ENCODE data around the gene THADA.
"Not testable (repeated sequence)": the region's sequence is repeated elsewhere in the genome, so short reads cannot be mapped to it uniquely, and the experiment has no call there.

The THADA gene, protein sequence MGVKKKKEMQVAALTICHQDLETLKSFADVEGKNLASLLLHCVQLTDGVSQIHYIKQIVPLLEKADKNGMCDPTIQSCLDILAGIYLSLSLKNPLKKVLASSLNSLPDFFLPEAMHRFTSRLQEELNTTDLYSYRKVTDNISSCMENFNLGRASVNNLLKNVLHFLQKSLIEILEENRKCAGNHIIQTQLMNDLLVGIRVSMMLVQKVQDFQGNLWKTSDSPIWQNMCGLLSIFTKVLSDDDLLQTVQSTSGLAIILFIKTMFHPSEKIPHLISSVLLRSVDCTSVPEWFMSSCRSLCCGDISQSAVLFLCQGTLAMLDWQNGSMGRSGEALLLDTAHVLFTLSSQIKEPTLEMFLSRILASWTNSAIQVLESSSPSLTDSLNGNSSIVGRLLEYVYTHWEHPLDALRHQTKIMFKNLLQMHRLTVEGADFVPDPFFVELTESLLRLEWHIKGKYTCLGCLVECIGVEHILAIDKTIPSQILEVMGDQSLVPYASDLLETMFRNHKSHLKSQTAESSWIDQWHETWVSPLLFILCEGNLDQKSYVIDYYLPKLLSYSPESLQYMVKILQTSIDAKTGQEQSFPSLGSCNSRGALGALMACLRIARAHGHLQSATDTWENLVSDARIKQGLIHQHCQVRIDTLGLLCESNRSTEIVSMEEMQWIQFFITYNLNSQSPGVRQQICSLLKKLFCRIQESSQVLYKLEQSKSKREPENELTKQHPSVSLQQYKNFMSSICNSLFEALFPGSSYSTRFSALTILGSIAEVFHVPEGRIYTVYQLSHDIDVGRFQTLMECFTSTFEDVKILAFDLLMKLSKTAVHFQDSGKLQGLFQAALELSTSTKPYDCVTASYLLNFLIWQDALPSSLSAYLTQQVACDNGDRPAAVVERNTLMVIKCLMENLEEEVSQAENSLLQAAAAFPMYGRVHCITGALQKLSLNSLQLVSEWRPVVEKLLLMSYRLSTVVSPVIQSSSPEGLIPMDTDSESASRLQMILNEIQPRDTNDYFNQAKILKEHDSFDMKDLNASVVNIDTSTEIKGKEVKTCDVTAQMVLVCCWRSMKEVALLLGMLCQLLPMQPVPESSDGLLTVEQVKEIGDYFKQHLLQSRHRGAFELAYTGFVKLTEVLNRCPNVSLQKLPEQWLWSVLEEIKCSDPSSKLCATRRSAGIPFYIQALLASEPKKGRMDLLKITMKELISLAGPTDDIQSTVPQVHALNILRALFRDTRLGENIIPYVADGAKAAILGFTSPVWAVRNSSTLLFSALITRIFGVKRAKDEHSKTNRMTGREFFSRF (N-terminal part only)

GRCh38 chr2:43595603-43596412 is at the start of gene THADA:
TSS of gene THADA (minus strand) at chr2:43596038. CDS start at chr2:43592392, 3,646 bp downstream.
- DNase-seq = peak; percentile 98

DNA sequence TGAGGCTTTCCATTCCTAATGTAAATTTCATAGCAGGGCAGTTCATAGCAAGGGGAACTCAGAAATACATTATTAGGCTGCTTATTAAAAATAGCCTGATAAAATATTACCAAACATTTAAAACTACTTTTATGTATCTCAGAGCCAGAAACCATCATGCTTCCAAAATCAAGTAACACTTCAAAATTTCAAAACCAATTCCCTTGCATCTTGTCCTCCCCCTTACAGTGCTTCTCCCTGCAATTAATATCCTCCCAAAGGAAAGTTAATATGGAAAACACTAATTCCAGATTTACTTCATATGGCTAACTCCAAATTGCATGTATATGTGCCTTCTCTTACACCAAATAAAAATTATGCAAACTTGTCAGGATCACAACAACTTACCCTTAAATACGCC is 47.8 kb upstream of the THADA start:
- no peak for DNase-seq

GRCh38 chr2:43642363-43642762 is 46.5 kb upstream of the THADA start:
- no peak for DNase-seq

- DNase-seq = peak; percentile 94
Observed at GRCh38 chr2:43637030-43637803, 41.4 kb upstream of the THADA start, which contains the start of gene PLEKHH2. TSS of gene PLEKHH2 (plus strand) at chr2:43637260. CDS start at chr2:43644674, 7,414 bp downstream.

DNA sequence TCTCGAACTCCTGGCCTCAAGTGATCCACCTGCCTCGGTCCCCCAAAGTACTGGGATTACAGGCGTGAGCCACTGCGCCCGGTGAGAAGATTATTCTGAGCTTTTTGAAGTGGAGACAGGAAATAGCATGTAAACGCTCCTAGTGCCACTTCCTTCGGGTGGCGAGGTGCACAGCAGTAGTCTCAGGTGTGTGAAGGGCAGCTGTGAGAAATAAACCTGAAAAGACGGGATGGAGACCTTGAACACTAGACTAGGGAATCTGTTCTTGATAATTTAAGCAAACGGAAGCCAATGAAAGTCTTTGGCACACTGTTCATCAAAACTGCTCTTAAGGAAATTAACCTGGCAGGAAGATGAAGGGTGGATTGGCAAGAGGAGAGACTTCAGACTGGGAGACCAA is 40.8 kb upstream of the THADA start:
- DNase-seq = no peak

GRCh38 chr2:43636153-43636552 is 40.3 kb upstream of the THADA start:
- not testable (repeated sequence) for DNase-seq

GRCh38 chr2:43634604-43635306 is 38.9 kb upstream of the THADA start:
- no peak for DNase-seq

DNA sequence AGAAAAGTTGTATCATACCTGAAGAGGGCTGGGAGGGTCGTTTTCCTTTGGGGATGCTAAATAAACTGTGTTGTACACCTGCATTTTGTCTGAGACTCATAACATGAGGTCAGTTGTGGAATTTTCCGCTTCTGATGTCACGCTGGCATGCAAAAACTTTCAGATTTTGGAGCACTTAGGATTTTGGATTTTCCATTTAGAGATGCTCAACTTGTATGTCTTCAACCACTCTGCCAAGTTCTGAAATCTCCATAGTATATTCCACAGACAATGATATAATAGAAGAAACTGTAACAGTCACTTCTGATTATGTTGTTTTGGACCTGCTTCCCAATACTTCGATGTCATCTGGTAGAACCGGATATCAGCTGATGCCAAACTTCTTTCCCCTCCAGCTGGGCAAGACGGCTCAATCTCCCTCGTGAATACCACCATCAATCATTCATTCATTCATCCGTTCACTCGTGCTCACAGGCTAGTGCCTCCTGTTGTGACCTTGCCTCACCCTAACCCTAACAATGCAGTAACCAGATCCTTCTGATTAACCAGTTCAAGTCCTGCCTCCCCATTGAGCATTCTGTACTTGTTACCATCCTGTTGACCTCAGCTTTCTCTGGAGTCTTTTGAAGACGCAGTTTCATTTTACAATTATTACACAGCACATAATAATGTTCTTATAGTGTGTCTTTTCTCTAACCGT is 35.9 kb upstream of the THADA start:
- no peak for DNase-seq

- DNase-seq = no peak
Observed at GRCh38 chr2:43622931-43623451, 27.2 kb upstream of the THADA start.

GRCh38 chr2:43619511-43619910 is 23.7 kb upstream of the THADA start:
- DNase-seq = no peak

DNA sequence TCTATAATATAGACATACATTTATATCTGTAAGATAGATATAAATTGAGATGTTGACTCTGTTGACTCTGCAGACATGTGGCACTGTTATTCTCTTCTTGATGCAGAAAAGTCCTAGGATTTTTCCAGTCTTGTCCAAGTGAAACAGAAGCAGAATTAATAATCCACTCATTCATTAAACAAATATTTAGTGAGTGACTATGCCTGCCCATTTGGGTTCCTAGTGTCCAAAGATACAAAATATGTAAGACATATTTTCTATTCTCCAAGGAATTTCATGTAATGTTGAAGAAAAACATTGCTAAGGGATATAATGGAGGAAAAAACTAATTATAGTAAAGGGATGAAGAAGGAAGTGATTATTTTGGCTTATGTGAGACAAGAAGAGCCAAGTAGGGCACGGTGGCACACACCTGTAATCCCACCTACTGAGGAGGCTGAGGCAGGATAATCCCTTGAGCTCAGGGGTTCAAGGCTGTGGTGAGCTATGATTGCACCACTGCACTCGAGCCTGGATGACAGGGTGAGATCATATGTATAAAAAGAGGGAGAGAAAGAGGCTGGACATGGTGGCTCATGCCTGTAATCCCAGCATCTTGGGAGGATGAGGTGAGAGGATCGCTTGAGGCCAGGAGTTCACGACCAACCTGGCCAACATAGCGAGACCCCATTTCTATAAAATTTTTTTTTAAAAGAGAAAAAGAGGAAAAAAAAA is 21.3 kb upstream of the THADA start:
- DNase-seq = no peak

GRCh38 chr2:43612944-43613343 is 17.1 kb upstream of the THADA start:
- no peak for DNase-seq

GRCh38 chr2:43611987-43612894 is 16.4 kb upstream of the THADA start:
- DNase-seq = peak; percentile 88

GRCh38 chr2:43610361-43610760 is 14.5 kb upstream of the THADA start:
- no peak for DNase-seq

GRCh38 chr2:43609290-43609918 is 13.6 kb upstream of the THADA start:
- DNase-seq = peak; percentile 65

DNA sequence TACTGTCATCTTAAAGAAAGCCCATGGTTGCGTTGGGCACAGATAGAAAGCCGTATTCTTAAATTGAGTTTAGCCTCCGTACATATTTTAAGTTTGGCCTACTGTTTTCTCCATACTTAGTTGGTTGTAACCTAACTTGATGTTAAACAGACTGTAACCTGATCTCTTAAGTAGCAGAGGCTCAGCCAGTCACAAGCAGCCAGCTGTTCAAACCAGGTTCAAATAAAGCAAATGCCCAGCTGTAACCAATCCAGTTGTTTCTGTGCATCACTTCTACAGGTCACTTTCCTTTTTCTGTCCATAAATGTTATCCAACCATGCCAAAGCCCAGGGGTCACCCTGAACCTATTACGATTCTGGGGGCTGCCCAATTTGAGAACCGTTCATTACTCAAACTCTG is 10.0 kb upstream of the THADA start:
- no peak for DNase-seq

DNA sequence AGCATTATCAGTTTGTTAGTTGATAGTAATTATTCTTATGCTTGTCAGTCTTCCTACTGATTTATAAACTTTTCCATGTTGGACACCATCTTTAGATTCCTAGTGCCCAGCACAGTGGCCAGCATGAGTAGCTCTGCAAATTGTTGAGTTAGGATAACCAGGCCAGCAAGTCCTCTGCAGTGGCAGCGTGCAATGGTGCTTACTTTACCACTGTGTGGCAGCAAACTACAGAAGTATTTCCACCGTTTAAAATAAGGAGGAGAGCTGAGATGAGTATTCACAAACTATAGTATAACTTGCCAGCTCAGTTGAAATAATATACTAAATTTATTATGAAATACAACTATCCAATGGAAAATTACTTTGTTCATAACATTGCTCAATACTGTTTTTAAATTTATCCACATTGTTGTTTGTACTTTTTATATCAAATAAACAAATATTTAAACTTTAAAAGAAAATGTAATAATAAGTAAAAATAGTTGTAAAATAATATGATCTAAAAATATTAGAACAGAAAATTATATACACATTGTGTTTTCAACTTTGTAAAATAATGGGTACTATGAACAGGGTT is 9.3 kb upstream of the THADA start:
- DNase-seq = peak; percentile 71
